BE2C (cell line): Measurements from ENCODE around the gene TYK2. TPM values are rescaled to one million over a fixed set of nuclear protein-coding genes. Genes with fewer than 3 reads are reported as not detected.
A peak's percentile ranks its signal among the peaks of the same experiment; 100 is the strongest.

ENCODE experiments used
- DNase-seq: peaks from one replicate; pipeline ENCODE4 v3.0.0-alpha.2; 2020
- H3K27me3 ChIP-seq: fragments of 250-450 bp; sonication (Bioruptor Pico); 2 replicates; pipeline ENCODE4 v1.5.1; 2020; ENCODE audit warnings: mild to moderate bottlenecking
- H3K36me3 ChIP-seq: fragments of 250-450 bp; sonication (Bioruptor Pico); 2 replicates; pipeline ENCODE4 v1.5.1; 2020; ENCODE audit warnings: mild to moderate bottlenecking
- H3K4me1 ChIP-seq: fragments of 250-450 bp; sonication (Bioruptor Pico); 2 replicates; pipeline ENCODE4 v1.5.1; 2020
- H3K4me3 ChIP-seq: 2 replicates; pipeline ENCODE4 v1.5.1; 2011; ENCODE audit warnings: low read depth, low read length
- H3K9me3 ChIP-seq: fragments of 250-450 bp; sonication (Bioruptor Pico); 2 replicates; pipeline ENCODE4 v1.5.1; 2020
- CTCF ChIP-seq: IDR thresholded peaks from 2 replicates; pipeline ENCODE4 v1.5.1; 2012; ENCODE audit warnings: mild to moderate bottlenecking, low read depth, low read length
- polyA plus RNA-seq: library from polyadenylated mRNA; unstranded; fragments of >200 nt; gene quantifications from one replicate; pipeline ENCODE4 v1.2.1, GENCODE V29; 2012; ENCODE audit warnings: low read depth, missing spikeins; ENCODE audit not compliant: insufficient read length, insufficient read depth

The TYK2 gene
- polyA plus RNA-seq: 216 TPM

GRCh38 chr19:10380313-10381102 is at the start of gene TYK2:
Gene TYK2, minus strand, starts transcription at chr19:10380572. Its CDS starts 2,166 bp downstream, at chr19:10378406.
- Histone ChIP-seq H3K4me1 (peaks cover 3% of the 10 kb centered on the region; the same call in 1 of the 2 replicates), H3K4me3 (peak within 1 kb of the TSS; percentile 98), H3K36me3 (peaks cover 13% of the 10 kb centered on the region), H3K27me3 (no peaks in the 10 kb centered on the region), H3K9me3 (no peaks in the 10 kb centered on the region)
- no peak for TF ChIP-seq CTCF
- peak; percentile 97 for DNase-seq

- H3K36me3 ChIP-seq: no peaks in the 10 kb centered on the region
- no peak for DNase-seq
- H3K9me3 ChIP-seq: no peaks in the 10 kb centered on the region
- peaks cover 17% of the 10 kb centered on the region for H3K4me1 ChIP-seq
- peaks cover 14% of the 10 kb centered on the region; the same call in 1 of the 2 replicates for H3K27me3 ChIP-seq
- no peak for TF ChIP-seq CTCF
- no peak overlapping the region for H3K4me3 ChIP-seq
Measured at GRCh38 chr19:10428996-10429381, 48.6 kb upstream of the TYK2 start.

GRCh38 chr19:10427169-10427568 is 46.8 kb upstream of the TYK2 start:
- Histone ChIP-seq H3K36me3 (no peaks in the 10 kb centered on the region), H3K4me1 (peaks cover 4% of the 10 kb centered on the region), H3K9me3 (no peaks in the 10 kb centered on the region), H3K4me3 (no peak overlapping the region), H3K27me3 (peaks cover 11% of the 10 kb centered on the region; the same call in 1 of the 2 replicates)
- DNase-seq: no peak
- no peak for TF ChIP-seq CTCF

GRCh38 chr19:10424011-10424637 is 43.8 kb upstream of the TYK2 start:
- DNase-seq: peak; percentile 91
- TF ChIP-seq CTCF: peak; percentile 83
- peak overlapping the region; percentile 56 for H3K4me3 ChIP-seq
- H3K36me3 ChIP-seq: no peaks in the 10 kb centered on the region
- peaks cover 8% of the 10 kb centered on the region for H3K4me1 ChIP-seq
- no peaks in the 10 kb centered on the region for H3K9me3 ChIP-seq
- no peaks in the 10 kb centered on the region for H3K27me3 ChIP-seq

GRCh38 chr19:10422846-10423245 is 42.5 kb upstream of the TYK2 start:
- TF ChIP-seq CTCF: no peak
- Histone ChIP-seq H3K4me1 (peaks cover 8% of the 10 kb centered on the region), H3K4me3 (no peak overlapping the region), H3K36me3 (no peaks in the 10 kb centered on the region), H3K9me3 (no peaks in the 10 kb centered on the region), H3K27me3 (no peaks in the 10 kb centered on the region)
- DNase-seq: no peak

- Histone ChIP-seq H3K36me3 (no peaks in the 10 kb centered on the region), H3K27me3 (no peaks in the 10 kb centered on the region), H3K4me1 (peaks cover 8% of the 10 kb centered on the region), H3K4me3 (peak overlapping the region; percentile 99), H3K9me3 (no peaks in the 10 kb centered on the region)
- DNase-seq: no peak
- TF ChIP-seq CTCF: no peak
Measured at GRCh38 chr19:10422046-10422461, 41.7 kb upstream of the TYK2 start.
